Liver (tissue), 9 donors: ENCODE measurements around the gene NTPCR. TPM values are rescaled to one million over a fixed set of nuclear protein-coding genes. Genes with fewer than 3 reads are reported as not detected.

ENCODE experiments used
- DNase-seq: peaks from one replicate; pipeline ENCODE4 v3.0.0-alpha.2; 2017; ENCODE audit warnings: low spot score
- H3K27ac ChIP-seq, 2 donors: one replicate each; pipeline ENCODE4 v1.7.0; 2013; ENCODE audit warnings: inconsistent platforms in 2 of 2, low read length in 2 of 2, control low read depth in 1 of 2, low read depth in 1 of 2, mild to moderate bottlenecking in 1 of 2
- H3K27me3 ChIP-seq, 4 donors: one replicate each; pipeline versions ENCODE4 v1.6.1 to v1.7.0; 2013; ENCODE audit warnings: low read length in 3 of 4, inconsistent platforms in 1 of 4, mild to moderate bottlenecking in 1 of 4, moderate library complexity in 1 of 4; ENCODE audit not compliant: control insufficient read depth in 4 of 4, insufficient read depth in 4 of 4
- H3K36me3 ChIP-seq, 4 donors: one replicate each; pipeline versions ENCODE4 v1.6.1 to v1.7.0; 2013; ENCODE audit warnings: low read length in 3 of 4, mild to moderate bottlenecking in 3 of 4, low read depth in 1 of 4, moderate library complexity in 1 of 4; ENCODE audit not compliant: control insufficient read depth in 4 of 4, insufficient read depth in 3 of 4
- H3K4me1 ChIP-seq, 4 donors: one replicate each; pipeline versions ENCODE4 v1.6.1 to v1.7.0; 2013; ENCODE audit warnings: low read length in 3 of 4, mild to moderate bottlenecking in 3 of 4, moderate library complexity in 1 of 4; ENCODE audit not compliant: control insufficient read depth in 4 of 4, insufficient read depth in 4 of 4
- H3K4me3 ChIP-seq, 3 donors: one replicate each; pipeline versions ENCODE4 v1.6.1 to v1.7.0; 2013; ENCODE audit warnings: low read length in 3 of 3, control low read depth in 1 of 3, low read depth in 1 of 3, mild to moderate bottlenecking in 1 of 3
- H3K9ac ChIP-seq, 2 donors: one replicate each; pipeline ENCODE4 v1.7.0; 2013; ENCODE audit warnings: low read length in 2 of 2, mild to moderate bottlenecking in 2 of 2, moderate library complexity in 2 of 2, control low read depth in 1 of 2, low read depth in 1 of 2
- H3K9me3 ChIP-seq, 4 donors: one replicate each; pipeline versions ENCODE4 v1.6.1 to v1.7.0; 2013; ENCODE audit warnings: low read length in 3 of 4; ENCODE audit not compliant: control insufficient read depth in 4 of 4
- EGR1 ChIP-seq, 2 donors: IDR thresholded peaks; 2 replicates each; pipeline ENCODE4 v1.6.1; 2016 to 2018; ENCODE audit warnings: antibody characterized with exemption in 2 of 2, low read depth in 2 of 2
- FOXA1 ChIP-seq: IDR thresholded peaks from 2 replicates; pipeline ENCODE4 v1.6.1; 2016; ENCODE audit warnings: antibody characterized with exemption
- FOXA2 ChIP-seq: IDR thresholded peaks from 2 replicates; pipeline ENCODE4 v1.6.1; 2016; ENCODE audit warnings: antibody characterized with exemption
- GABPA ChIP-seq, 2 donors: IDR thresholded peaks in 1 of 2; conservative IDR thresholded peaks in 1 of 2; 2 replicates each; pipeline ENCODE4 v1.6.1; 2016; ENCODE audit warnings: antibody characterized with exemption in 2 of 2, mild to moderate bottlenecking in 1 of 2, moderate library complexity in 1 of 2
- HNF4A ChIP-seq, 2 donors: conservative IDR thresholded peaks; 2 replicates each; pipeline ENCODE4 v1.6.1; 2016; ENCODE audit warnings: antibody characterized with exemption in 2 of 2, mild to moderate bottlenecking in 2 of 2
- HNF4G ChIP-seq: IDR thresholded peaks from 2 replicates; pipeline ENCODE4 v1.6.1; 2016; ENCODE audit warnings: antibody characterized with exemption
- JUND ChIP-seq, 2 donors: IDR thresholded peaks; 2 replicates each; pipeline ENCODE4 v1.6.1; 2016; ENCODE audit warnings: antibody characterized with exemption in 2 of 2
- RAD21 ChIP-seq, 2 donors: IDR thresholded peaks; 2 replicates each; pipeline ENCODE4 v1.6.1; 2016; ENCODE audit warnings: antibody characterized with exemption in 2 of 2, mild to moderate bottlenecking in 2 of 2
- RXRA ChIP-seq, 2 donors: IDR thresholded peaks; 2 replicates each; pipeline ENCODE4 v1.6.1; 2017 to 2018; ENCODE audit warnings: antibody characterized with exemption in 2 of 2, mild to moderate bottlenecking in 1 of 2
- SP1 ChIP-seq: IDR thresholded peaks from 2 replicates; pipeline ENCODE4 v1.6.1; 2018; ENCODE audit warnings: antibody characterized with exemption, mild to moderate bottlenecking
- YY1 ChIP-seq: IDR thresholded peaks from 2 replicates; pipeline ENCODE4 v1.6.1; 2016; ENCODE audit warnings: antibody characterized with exemption, mild to moderate bottlenecking
- WGBS: extraction: QIAGEN DNeasy Blood & Tissue Kit; methylation state at CpG from one replicate; pipeline ENCODE4 v1.1.7; 2013; 5-methylcytosine and 5-hydroxymethylcytosine counted together
- polyA plus RNA-seq, 2 donors: library from polyadenylated mRNA; stranded (reverse) in 1 of 2; unstranded in 1 of 2; fragments of 200-250 nt in 1 of 2; fragments of >200 nt in 1 of 2; fragmentation: Nextera tagmentation in 1 of 2; extraction: Ambion mirVana in 1 of 2; gene quantifications; one replicate each; pipeline versions ENCODE4 v1.2.1 to v1.2.3, GENCODE V29; 2013 to 2015
- total RNA-seq, 2 donors: library from RNA; depleted of rRNA; stranded (reverse); fragments of >200 nt; gene quantifications; one replicate each; pipeline ENCODE4 v1.2.3, GENCODE V29; 2014
- TF ChIP-seq, protein P1 (sequence below): IDR thresholded peaks from 2 replicates; pipeline ENCODE4 v1.6.1; 2016; ENCODE audit warnings: antibody characterized with exemption
- TF ChIP-seq, protein P2 (sequence below): IDR thresholded peaks from 2 replicates; pipeline ENCODE4 v1.6.1; 2016; ENCODE audit warnings: antibody characterized with exemption
- TF ChIP-seq, protein P3 (sequence below): fragments of 150-350 bp; IDR thresholded peaks from 2 replicates; pipeline ENCODE4 v1.5.1; 2017; ENCODE audit warnings: improper control_type of control experiment, low read depth, low read length; ENCODE audit not compliant: missing input control
- TF ChIP-seq, protein P4 (sequence below): IDR thresholded peaks from 2 replicates; pipeline ENCODE4 v1.6.1; 2016; ENCODE audit warnings: antibody characterized with exemption
- TF ChIP-seq, protein P5 (sequence below): IDR thresholded peaks from 2 replicates; pipeline ENCODE4 v1.6.1; 2016; ENCODE audit warnings: antibody characterized with exemption, mild to moderate bottlenecking
- donor health status: healthy.
- donor health status: healthy.
- donor health status: healthy.
- donor health status: healthy.
- donor health status: healthy.

The NTPCR gene
- total and polyA plus RNA-seq, 4 donors, result 7.2 to 37.2 (median 19.2) TPM

DNA sequence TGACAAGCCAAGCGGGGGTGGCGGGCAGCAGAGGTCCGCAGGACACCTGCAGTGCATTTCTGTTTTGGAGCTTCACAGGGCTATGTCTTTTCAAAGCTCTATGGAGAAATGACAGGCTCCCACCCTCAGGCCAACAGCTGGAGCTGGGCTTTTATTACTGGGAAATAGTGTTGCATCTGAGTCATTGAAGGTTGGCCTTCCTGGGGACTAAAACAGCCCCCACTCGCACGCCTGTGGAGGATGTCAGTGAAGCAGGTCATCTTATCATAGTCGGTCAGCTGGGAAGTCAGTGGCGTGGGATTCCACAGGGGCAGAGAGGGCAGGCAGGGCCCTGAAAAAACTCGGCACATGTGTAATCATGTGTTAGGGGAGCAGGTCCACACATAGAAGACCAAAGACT, 55.3 kb downstream of the NTPCR start:
- 84% methylated on average over 8 of the region's 8 CpGs for WGBS
- TF ChIP-seq, protein P1, sequence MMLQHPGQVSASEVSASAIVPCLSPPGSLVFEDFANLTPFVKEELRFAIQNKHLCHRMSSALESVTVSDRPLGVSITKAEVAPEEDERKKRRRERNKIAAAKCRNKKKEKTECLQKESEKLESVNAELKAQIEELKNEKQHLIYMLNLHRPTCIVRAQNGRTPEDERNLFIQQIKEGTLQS, result no peak
- TF ChIP-seq SP1 (no peak), RAD21 (IDR thresholded peaks at IDR 0.05) (no peak), FOXA1 (no peak), RXRA (IDR thresholded peaks at IDR 0.05) (no peak), HNF4A (conservative IDR thresholded peaks at IDR 0.05) (no peak), JUND (IDR thresholded peaks at IDR 0.05) (no peak), HNF4G (no peak), GABPA (IDR thresholded peaks at IDR 0.05 in 1 of 2, conservative IDR thresholded peaks at IDR 0.05 in 1 of 2) (no peak), EGR1 (IDR thresholded peaks at IDR 0.05; ENCODE audit: low read depth in 2 of 2) (no peak)
- TF ChIP-seq, protein P2, sequence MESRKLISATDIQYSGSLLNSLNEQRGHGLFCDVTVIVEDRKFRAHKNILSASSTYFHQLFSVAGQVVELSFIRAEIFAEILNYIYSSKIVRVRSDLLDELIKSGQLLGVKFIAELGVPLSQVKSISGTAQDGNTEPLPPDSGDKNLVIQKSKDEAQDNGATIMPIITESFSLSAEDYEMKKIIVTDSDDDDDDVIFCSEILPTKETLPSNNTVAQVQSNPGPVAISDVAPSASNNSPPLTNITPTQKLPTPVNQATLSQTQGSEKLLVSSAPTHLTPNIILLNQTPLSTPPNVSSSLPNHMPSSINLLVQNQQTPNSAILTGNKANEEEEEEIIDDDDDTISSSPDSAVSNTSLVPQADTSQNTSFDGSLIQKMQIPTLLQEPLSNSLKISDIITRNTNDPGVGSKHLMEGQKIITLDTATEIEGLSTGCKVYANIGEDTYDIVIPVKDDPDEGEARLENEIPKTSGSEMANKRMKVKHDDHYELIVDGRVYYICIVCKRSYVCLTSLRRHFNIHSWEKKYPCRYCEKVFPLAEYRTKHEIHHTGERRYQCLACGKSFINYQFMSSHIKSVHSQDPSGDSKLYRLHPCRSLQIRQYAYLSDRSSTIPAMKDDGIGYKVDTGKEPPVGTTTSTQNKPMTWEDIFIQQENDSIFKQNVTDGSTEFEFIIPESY, result no peak
- TF ChIP-seq, protein P3, sequence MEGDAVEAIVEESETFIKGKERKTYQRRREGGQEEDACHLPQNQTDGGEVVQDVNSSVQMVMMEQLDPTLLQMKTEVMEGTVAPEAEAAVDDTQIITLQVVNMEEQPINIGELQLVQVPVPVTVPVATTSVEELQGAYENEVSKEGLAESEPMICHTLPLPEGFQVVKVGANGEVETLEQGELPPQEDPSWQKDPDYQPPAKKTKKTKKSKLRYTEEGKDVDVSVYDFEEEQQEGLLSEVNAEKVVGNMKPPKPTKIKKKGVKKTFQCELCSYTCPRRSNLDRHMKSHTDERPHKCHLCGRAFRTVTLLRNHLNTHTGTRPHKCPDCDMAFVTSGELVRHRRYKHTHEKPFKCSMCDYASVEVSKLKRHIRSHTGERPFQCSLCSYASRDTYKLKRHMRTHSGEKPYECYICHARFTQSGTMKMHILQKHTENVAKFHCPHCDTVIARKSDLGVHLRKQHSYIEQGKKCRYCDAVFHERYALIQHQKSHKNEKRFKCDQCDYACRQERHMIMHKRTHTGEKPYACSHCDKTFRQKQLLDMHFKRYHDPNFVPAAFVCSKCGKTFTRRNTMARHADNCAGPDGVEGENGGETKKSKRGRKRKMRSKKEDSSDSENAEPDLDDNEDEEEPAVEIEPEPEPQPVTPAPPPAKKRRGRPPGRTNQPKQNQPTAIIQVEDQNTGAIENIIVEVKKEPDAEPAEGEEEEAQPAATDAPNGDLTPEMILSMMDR, result no peak
- TF ChIP-seq, protein P4, sequence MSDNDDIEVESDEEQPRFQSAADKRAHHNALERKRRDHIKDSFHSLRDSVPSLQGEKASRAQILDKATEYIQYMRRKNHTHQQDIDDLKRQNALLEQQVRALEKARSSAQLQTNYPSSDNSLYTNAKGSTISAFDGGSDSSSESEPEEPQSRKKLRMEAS, result no peak
- TF ChIP-seq, protein P5, sequence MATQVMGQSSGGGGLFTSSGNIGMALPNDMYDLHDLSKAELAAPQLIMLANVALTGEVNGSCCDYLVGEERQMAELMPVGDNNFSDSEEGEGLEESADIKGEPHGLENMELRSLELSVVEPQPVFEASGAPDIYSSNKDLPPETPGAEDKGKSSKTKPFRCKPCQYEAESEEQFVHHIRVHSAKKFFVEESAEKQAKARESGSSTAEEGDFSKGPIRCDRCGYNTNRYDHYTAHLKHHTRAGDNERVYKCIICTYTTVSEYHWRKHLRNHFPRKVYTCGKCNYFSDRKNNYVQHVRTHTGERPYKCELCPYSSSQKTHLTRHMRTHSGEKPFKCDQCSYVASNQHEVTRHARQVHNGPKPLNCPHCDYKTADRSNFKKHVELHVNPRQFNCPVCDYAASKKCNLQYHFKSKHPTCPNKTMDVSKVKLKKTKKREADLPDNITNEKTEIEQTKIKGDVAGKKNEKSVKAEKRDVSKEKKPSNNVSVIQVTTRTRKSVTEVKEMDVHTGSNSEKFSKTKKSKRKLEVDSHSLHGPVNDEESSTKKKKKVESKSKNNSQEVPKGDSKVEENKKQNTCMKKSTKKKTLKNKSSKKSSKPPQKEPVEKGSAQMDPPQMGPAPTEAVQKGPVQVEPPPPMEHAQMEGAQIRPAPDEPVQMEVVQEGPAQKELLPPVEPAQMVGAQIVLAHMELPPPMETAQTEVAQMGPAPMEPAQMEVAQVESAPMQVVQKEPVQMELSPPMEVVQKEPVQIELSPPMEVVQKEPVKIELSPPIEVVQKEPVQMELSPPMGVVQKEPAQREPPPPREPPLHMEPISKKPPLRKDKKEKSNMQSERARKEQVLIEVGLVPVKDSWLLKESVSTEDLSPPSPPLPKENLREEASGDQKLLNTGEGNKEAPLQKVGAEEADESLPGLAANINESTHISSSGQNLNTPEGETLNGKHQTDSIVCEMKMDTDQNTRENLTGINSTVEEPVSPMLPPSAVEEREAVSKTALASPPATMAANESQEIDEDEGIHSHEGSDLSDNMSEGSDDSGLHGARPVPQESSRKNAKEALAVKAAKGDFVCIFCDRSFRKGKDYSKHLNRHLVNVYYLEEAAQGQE, result no peak
- Histone ChIP-seq H3K9me3 (no peaks in the 10 kb centered on the region), H3K36me3 (no peaks in the 10 kb centered on the region), H3K4me3 (no peak overlapping the region), H3K4me1 (no peaks in the 10 kb centered on the region), H3K27me3 (no peaks in the 10 kb centered on the region), H3K27ac (no peak overlapping the region), H3K9ac (no peak overlapping the region)
- no peak for DNase-seq

DNA sequence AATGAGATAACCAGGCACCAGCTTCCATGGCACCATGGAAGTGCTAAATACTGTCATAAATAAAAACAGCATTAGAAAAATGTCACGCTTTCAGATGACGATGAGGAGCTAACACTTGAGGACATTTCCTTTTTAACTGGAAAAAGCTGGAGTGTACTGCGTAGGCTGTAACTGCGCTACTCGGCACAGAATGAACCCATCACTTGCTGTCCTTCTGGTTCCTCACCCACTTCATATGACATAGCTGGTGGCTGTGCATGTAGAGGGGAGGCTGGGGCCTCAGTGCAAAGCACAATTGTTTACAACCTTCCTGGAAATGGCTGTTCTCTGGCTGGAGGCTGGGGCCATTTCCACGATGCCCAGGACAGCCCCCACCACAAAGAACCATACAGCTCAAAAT, 55.7 kb downstream of the NTPCR start:
- Histone ChIP-seq H3K27me3 (no peaks in the 10 kb centered on the region), H3K4me3 (no peak overlapping the region), H3K27ac (no peak overlapping the region), H3K4me1 (no peaks in the 10 kb centered on the region), H3K36me3 (no peaks in the 10 kb centered on the region), H3K9me3 (no peaks in the 10 kb centered on the region), H3K9ac (no peak overlapping the region)
- no peak for DNase-seq
- 87% methylated on average over 6 of the region's 6 CpGs for WGBS
- TF ChIP-seq RXRA (IDR thresholded peaks at IDR 0.05) (no peak), SP1 (no peak), FOXA2 (no peak), YY1 (no peak), EGR1 (IDR thresholded peaks at IDR 0.05; ENCODE audit: low read depth in 2 of 2) (no peak), HNF4A (conservative IDR thresholded peaks at IDR 0.05) (no peak)
- TF ChIP-seq, protein P5, result no peak
- TF ChIP-seq, protein P3, result no peak
- TF ChIP-seq, protein P2, result no peak
